CD4-positive, alpha-beta T cell (primary cell): ENCODE results near the gene MAT2A. TPM values are rescaled to one million over a fixed set of nuclear protein-coding genes. Genes with fewer than 3 reads are reported as not detected.

Experiments
- ATAC-seq: fragments of 200-7000 bp; cut with Tn5 transposase; one replicate; pipeline ENCODE4 v1.10.0; 2022; ENCODE audit warnings: mild to moderate bottlenecking; ENCODE audit not compliant: poor library complexity
- CTCF ChIA-PET: fragments of 350-600 bp; sonication (Branson Sonifier 250); formaldehyde crosslinking; loops from one replicate; lab custom pipeline; 2021; ENCODE audit warnings: antibody characterized with exemption, inconsistent platforms; lab: Charles Lee
- POLR2A ChIA-PET: fragments of 350-600 bp; sonication (Branson Sonifier 250); formaldehyde crosslinking; loops from one replicate; lab custom pipeline; 2021; ENCODE audit warnings: antibody characterized with exemption, inconsistent platforms; lab: Charles Lee
- DNase-seq, 14 experiments: peaks; one replicate each; pipeline ENCODE4 v3.0.0-alpha.2; 2013 to 2020; ENCODE audit warnings: mixed read lengths in 2 of 14
- H3K27ac ChIP-seq, 2 donors: one replicate each; pipeline versions ENCODE4 v1.5.1 to v1.7.0; 2013; ENCODE audit warnings: low read length in 2 of 2, low read depth in 1 of 2, mild to moderate bottlenecking in 1 of 2
- H3K27me3 ChIP-seq, 2 experiments: 1 replicate in 1 of 2; 2 replicates in 1 of 2; pipeline versions ENCODE4 v1.6.1 to v1.7.0; 2013; ENCODE audit warnings: low read length in 2 of 2, control low read depth in 1 of 2, mild to moderate bottlenecking in 1 of 2, moderate library complexity in 1 of 2; ENCODE audit not compliant: insufficient read depth in 2 of 2, control insufficient read depth in 1 of 2
- H3K36me3 ChIP-seq: one replicate; pipeline ENCODE4 v1.6.1; 2013; ENCODE audit warnings: low read length, control low read depth; ENCODE audit not compliant: insufficient read depth
- H3K4me1 ChIP-seq: one replicate; pipeline ENCODE4 v1.6.1; 2013; ENCODE audit warnings: low read length, control low read depth; ENCODE audit not compliant: insufficient read depth
- H3K4me3 ChIP-seq: one replicate; pipeline ENCODE4 v1.5.1; 2013; ENCODE audit warnings: mild to moderate bottlenecking, low read length, moderate library complexity
- H3K9me3 ChIP-seq, 2 experiments: 1 replicate in 1 of 2; 2 replicates in 1 of 2; pipeline versions ENCODE4 v1.6.1 to v1.7.0; 2013; ENCODE audit warnings: low read length in 2 of 2, mild to moderate bottlenecking in 2 of 2, control low read depth in 1 of 2, moderate library complexity in 1 of 2; ENCODE audit not compliant: control insufficient read depth in 1 of 2, insufficient read depth in 1 of 2
- H3K27ac Mint-ChIP-seq: one replicate; pipeline ENCODE4 v1.8.0; 2020; ENCODE audit warnings: mixed read lengths
- H3K27me3 Mint-ChIP-seq: one replicate; pipeline ENCODE4 v1.8.0; 2021; ENCODE audit warnings: mixed read lengths
- H3K36me3 Mint-ChIP-seq: one replicate; pipeline ENCODE4 v1.8.0; 2021; ENCODE audit warnings: low read depth, mixed read lengths
- H3K4me1 Mint-ChIP-seq: one replicate; pipeline ENCODE4 v1.8.0; 2021; ENCODE audit warnings: low read depth, mixed read lengths
- H3K4me3 Mint-ChIP-seq: one replicate; pipeline ENCODE4 v1.8.0; 2020; ENCODE audit warnings: mild to moderate bottlenecking, mixed read lengths
- H3K9me3 Mint-ChIP-seq: one replicate; pipeline ENCODE4 v1.8.0; 2020; ENCODE audit warnings: mixed read lengths
- intact Hi-C, 2 experiments: fragments of 100-400 bp; cut with DNase I in 1 of 2; cut with micrococcal nuclease in 1 of 2; formaldehyde crosslinking; loops; one replicate each; pipeline versions ENCODE4 v1.15.1 to v1.9.0; 2023 to 2025; cut with DNase I, micrococcal nuclease
- total RNA-seq, 174 experiments: library from RNA in 2 of 174; stranded (reverse) in 2 of 174; gene quantifications; one replicate each; pipeline ENCODE4 v1.2.3 and lab custom pipeline; 2021 to 2026
- TF ChIP-seq, protein P1 (sequence below): fragments of 200-600 bp; IDR thresholded peaks from one replicate; pipeline ENCODE4 v1.8.0; 2022; ENCODE audit warnings: antibody characterized with exemption, mild to moderate bottlenecking

Gene MAT2A
- total RNA-seq, 2 experiments from 2014 or later: 121 to 122 TPM

DNA sequence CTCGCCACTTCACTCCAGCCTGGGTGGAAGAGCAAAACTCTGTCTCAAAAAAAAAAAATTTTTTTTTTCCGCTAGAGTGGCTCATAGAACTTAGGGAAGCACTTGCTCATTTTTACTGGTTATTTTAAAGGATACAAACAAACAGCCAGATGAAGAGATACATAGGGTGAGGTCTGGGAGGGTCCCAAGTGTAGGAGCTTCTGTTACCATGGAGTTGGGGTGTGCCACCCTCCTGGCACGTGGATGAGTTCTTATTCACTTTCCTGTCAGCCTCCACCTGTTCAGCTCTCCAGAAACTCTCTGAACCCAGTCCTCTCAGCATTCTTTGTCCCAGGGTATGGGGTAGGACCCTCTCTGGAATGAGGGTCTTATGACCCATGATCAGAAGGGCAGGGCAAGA lies 4.9 kb upstream of the MAT2A start:
- CTCF ChIA-PET: interaction anchor here (0.7 kb wide), 1 partner anchor 61 kb away, joined by 3 read pairs; no protein-coding TSS in a partner anchor
- no peaks in the 10 kb centered on the region for H3K27me3 Mint-ChIP-seq
- POLR2A ChIA-PET: interaction anchor here (1.6 kb wide), 1 partner anchor 15 kb away, joined by 4 read pairs; no protein-coding TSS in a partner anchor

DNA sequence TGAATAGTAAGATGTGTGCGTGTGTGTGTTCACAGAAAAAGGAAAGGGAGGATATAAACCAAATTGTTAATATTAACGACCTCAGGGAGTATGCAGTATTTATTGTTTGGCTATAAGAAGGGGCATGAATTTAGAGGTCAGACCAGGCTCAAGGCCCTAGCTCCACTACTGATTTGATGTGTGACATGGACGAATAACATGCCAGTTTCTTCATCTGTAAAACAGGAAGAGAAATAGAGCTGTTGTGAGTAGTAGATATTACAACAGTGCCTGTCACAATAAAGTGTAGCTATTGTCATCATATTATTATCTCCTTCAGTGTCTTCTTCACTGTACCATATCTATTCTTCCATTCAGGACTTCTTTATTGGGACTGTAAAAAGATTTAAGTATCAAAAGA lies 4.1 kb upstream of the MAT2A start:
- H3K9me3 ChIP-seq: no peaks in the 10 kb centered on the region
- no peak overlapping the region for H3K4me3 Mint-ChIP-seq
- no peaks in the 10 kb centered on the region for H3K9me3 Mint-ChIP-seq
- H3K4me1 ChIP-seq: peaks cover 16% of the 10 kb centered on the region
- H3K27me3 ChIP-seq: no peaks in the 10 kb centered on the region
- intact Hi-C loops: loop anchor here (5.0 kb wide), 4 partner anchors 183 to 572 kb away; partner anchors contain the start of genes ELMOD3 (in 1 of the 2), POLR1A (in 1 of the 2), PTCD3 (in 1 of the 2) and RETSAT (in 1 of the 2)
- ATAC-seq (no peak), DNase-seq (no peak)
- no peak overlapping the region for H3K27ac Mint-ChIP-seq
- TF ChIP-seq, protein P1, sequence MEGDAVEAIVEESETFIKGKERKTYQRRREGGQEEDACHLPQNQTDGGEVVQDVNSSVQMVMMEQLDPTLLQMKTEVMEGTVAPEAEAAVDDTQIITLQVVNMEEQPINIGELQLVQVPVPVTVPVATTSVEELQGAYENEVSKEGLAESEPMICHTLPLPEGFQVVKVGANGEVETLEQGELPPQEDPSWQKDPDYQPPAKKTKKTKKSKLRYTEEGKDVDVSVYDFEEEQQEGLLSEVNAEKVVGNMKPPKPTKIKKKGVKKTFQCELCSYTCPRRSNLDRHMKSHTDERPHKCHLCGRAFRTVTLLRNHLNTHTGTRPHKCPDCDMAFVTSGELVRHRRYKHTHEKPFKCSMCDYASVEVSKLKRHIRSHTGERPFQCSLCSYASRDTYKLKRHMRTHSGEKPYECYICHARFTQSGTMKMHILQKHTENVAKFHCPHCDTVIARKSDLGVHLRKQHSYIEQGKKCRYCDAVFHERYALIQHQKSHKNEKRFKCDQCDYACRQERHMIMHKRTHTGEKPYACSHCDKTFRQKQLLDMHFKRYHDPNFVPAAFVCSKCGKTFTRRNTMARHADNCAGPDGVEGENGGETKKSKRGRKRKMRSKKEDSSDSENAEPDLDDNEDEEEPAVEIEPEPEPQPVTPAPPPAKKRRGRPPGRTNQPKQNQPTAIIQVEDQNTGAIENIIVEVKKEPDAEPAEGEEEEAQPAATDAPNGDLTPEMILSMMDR: no peak
- no peak overlapping the region for H3K4me3 ChIP-seq
- ChIA-PET POLR2A (interaction anchor here (1.6 kb wide), 1 partner anchor 14 kb away, joined by 4 read pairs; no protein-coding TSS in a partner anchor), CTCF (interaction anchor here (0.7 to 1.5 kb wide), 2 partner anchors 17 to 62 kb away, joined by 3 to 5 read pairs; no protein-coding TSS in a partner anchor)
- no peak overlapping the region for H3K27ac ChIP-seq
- H3K36me3 ChIP-seq: no peaks in the 10 kb centered on the region
- H3K27me3 Mint-ChIP-seq: no peaks in the 10 kb centered on the region
- H3K36me3 Mint-ChIP-seq: peaks cover 5% of the 10 kb centered on the region
- H3K4me1 Mint-ChIP-seq: peaks cover 18% of the 10 kb centered on the region

More for the DNA sequence above, 4.9 kb upstream of the MAT2A start:
- no peaks in the 10 kb centered on the region for H3K27me3 ChIP-seq
- no peak overlapping the region for H3K27ac Mint-ChIP-seq
- no peaks in the 10 kb centered on the region for H3K9me3 ChIP-seq
- intact Hi-C loops: no loop called here
- H3K4me1 ChIP-seq: peaks cover 13% of the 10 kb centered on the region
- TF ChIP-seq, protein P1: no peak
- H3K4me3 ChIP-seq: no peak overlapping the region
- no peak overlapping the region for H3K27ac ChIP-seq
- no peak overlapping the region for H3K4me3 Mint-ChIP-seq
- DNase-seq (no peak), ATAC-seq (no peak)
- H3K36me3 Mint-ChIP-seq: no peaks in the 10 kb centered on the region
- no peaks in the 10 kb centered on the region for H3K9me3 Mint-ChIP-seq
- H3K36me3 ChIP-seq: no peaks in the 10 kb centered on the region
- H3K4me1 Mint-ChIP-seq: peaks cover 16% of the 10 kb centered on the region

DNA sequence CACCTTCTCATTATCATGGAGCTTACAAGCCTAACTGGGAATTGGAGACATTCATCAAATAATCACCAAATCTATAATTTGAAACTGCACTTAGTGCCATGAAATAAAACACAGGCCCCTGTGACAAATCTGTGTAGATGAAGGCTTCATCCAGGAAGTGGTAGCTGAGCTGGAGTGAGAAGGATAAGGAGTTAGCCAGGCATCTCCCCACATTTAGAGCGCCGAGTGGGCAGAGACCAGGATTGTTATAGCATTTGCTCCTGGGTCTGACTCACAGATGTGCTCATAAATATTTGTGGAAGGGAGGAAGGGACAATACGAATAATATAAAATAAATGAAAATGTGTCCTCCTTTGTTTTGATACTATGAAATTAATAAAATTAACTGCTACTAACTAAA lies 2.5 kb upstream of the MAT2A start:
- no peak for ATAC-seq
- no peaks in the 10 kb centered on the region for H3K27me3 ChIP-seq
- ChIA-PET POLR2A (interaction anchor here (0.9 to 4.2 kb wide), 3 partner anchors 9 to 117 kb away, joined by 3 to 47 read pairs (median 3); partner anchors contain the start of gene SH2D6), CTCF (interaction anchor here (1.4 kb wide), 1 partner anchor 16 kb away, joined by 5 read pairs; no protein-coding TSS in a partner anchor)
- Mint-ChIP-seq H3K4me1 (peaks cover 33% of the 10 kb centered on the region), H3K27me3 (no peaks in the 10 kb centered on the region), H3K36me3 (peaks cover 20% of the 10 kb centered on the region), H3K27ac (peak overlapping the region; percentile 92), H3K9me3 (no peaks in the 10 kb centered on the region), H3K4me3 (peak overlapping the region; percentile 83)
- intact Hi-C loops: loop anchor here (5.0 kb wide), 4 partner anchors 184 to 571 kb away; partner anchors contain the start of genes ELMOD3 (in 1 of the 2), POLR1A (in 1 of the 2), PTCD3 (in 1 of the 2) and RETSAT (in 1 of the 2)
- DNase-seq: no peak
- no peaks in the 10 kb centered on the region for H3K9me3 ChIP-seq
- peaks cover 26% of the 10 kb centered on the region for H3K4me1 ChIP-seq
- H3K27ac ChIP-seq: no peak overlapping the region
- no peak overlapping the region for H3K4me3 ChIP-seq
- peaks cover 5% of the 10 kb centered on the region for H3K36me3 ChIP-seq
- TF ChIP-seq, protein P1: no peak
